Epithelial cell of prostate (primary cell): ENCODE data around the gene GNAI1.
"Not testable (repeated sequence)": the region's sequence is repeated elsewhere in the genome, so short reads cannot be mapped to it uniquely, and the experiment has no call there.

Experiments
- DNase-seq: peaks from one replicate; pipeline ENCODE4 v3.0.0-alpha.2; 2011; ENCODE audit warnings: low read depth, low spot score
- H3K27ac ChIP-seq: fragments of 450-650 bp; 2 replicates; pipeline ENCODE4 v1.5.1; 2017; ENCODE audit warnings: mild to moderate bottlenecking

GNAI1 gene

GRCh38 chr7:80154656-80155333 lies 20.2 kb downstream of the GNAI1 start:
- no peak for DNase-seq

GRCh38 chr7:80155374-80155773 lies 20.7 kb downstream of the GNAI1 start:
- no peak overlapping the region for H3K27ac ChIP-seq
- DNase-seq: no peak

More at GRCh38 chr7:80154656-80155333, 20.2 kb downstream of the GNAI1 start:
- H3K27ac ChIP-seq: no peak overlapping the region

DNA sequence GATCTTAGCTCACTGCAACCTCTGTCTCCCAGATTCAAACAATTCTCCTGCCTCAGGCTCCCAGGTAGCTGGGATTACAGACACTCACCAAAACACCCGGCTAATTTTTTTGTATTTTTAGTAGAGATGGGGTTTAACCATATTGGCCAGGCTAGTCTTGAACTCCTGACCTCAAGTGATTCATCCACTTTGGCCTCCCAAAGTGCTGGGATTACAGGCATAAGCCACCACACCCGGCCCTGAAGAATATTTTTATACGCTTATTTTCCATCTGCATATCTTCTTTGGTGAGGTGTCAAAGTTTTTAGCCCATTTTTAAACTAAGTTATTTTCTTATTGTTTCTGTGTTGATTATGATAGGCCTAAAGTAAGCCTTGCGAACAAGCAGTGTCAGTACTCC lies 23.1 kb downstream of the GNAI1 start:
- H3K27ac ChIP-seq, DNase-seq: not testable (repeated sequence)

DNA sequence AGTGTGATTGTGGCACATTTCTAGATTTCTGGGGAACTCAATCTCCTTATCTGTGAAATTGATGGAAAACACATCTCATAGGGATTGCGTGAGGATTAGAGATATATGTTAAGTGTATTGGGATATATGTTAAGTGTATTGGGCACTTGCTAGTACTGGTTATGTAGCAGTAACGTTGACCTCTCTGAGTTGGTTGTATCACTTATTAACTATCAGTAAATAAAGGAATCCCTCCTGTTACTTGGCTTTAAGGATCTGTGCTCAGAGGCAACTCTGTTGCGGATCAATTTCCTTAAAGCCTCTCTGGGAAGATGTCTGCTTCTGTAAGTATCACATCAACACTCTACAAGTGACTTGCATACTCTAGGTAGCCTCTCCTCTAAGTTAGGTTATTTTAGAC lies 25.2 kb downstream of the GNAI1 start:
- H3K27ac ChIP-seq: no peak overlapping the region
- DNase-seq: no peak

GRCh38 chr7:80161466-80161865 lies 26.8 kb downstream of the GNAI1 start:
- H3K27ac ChIP-seq: no peak overlapping the region
- DNase-seq: no peak

- no peak overlapping the region for H3K27ac ChIP-seq
- no peak for DNase-seq
Observed at GRCh38 chr7:80165177-80165576, 30.5 kb downstream of the GNAI1 start.

DNA sequence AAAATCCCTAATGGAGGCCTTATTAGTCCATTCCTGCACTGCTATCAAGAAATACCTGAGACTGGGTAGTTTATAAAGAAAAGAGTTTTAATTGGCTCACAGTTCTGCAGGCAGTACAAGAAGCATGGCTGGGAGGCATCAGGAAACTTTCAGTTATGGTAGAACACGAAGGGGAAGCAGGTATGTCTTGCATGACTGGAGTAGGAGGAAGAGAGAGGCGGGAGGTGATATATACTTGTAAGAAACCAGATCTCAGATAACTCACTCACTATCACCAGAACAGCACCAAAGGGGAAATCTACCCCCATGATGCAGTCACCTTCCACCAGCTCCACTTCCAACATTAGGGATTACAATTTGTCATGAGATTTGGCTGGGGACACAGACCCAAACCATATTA lies 35.8 kb downstream of the GNAI1 start:
- DNase-seq: no peak
- H3K27ac ChIP-seq: no peak overlapping the region

- DNase-seq: no peak
- no peak overlapping the region for H3K27ac ChIP-seq
Observed at GRCh38 chr7:80172387-80172786, 37.8 kb downstream of the GNAI1 start.

DNA sequence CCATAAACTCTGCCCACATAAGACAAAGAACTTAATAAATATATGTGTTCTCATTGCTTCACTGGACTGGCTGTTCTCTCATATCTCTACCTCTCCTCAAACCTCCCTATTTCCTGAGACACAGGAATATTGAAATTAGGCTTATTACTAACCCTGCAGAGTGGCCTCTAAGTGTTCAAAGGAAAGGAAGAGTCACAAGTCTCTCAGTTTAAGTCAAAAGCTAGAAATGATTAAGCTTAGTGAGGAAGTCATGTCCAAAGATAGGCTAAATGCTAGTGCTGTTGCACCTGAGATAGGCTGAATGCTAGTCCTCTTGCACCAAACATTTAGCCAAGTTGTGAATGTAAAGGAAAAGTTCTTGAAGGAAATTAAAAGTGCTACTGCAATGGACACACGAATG lies 41.1 kb downstream of the GNAI1 start:
- no peak overlapping the region for H3K27ac ChIP-seq
- DNase-seq: no peak

GRCh38 chr7:80181411-80181810 lies 46.8 kb downstream of the GNAI1 start:
- DNase-seq: no peak
- H3K27ac ChIP-seq: no peak overlapping the region

DNA sequence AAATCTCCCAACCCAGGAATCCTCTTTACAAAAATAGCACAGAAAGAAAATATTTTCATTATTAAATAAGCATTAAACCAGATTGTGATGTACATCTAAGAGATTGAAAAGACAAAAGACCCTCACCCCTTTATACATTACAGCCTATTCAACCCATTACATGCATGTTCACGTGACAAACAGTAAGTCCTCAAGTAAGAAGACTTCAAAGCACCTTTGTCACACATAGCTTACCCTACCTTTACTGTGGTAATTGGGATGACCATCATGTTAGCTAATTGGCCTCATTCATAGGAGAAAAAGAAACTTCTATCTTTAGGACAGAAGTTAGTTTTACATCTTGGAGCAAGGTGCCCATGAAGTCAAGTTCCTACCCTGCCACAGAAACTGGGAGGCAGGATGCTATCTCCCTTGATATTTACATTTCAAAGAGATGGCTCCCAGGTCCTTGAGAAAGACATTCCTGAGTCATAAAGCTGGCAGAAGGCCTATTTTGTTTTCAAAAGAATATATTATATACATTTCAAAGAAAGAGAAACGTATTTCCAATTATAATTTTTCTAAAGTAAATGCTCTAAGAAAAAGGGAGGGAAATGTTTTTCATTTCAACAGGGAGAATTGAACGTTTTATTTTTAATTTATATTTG lies 48.1 kb downstream of the GNAI1 start:
- no peak overlapping the region for H3K27ac ChIP-seq
- DNase-seq: no peak

GRCh38 chr7:80183351-80183750 lies 48.7 kb downstream of the GNAI1 start:
- no peak for DNase-seq

GRCh38 chr7:80183900-80184685 lies 49.5 kb downstream of the GNAI1 start:
- DNase-seq: no peak
- H3K27ac ChIP-seq: no peak overlapping the region

More at GRCh38 chr7:80183351-80183750, 48.7 kb downstream of the GNAI1 start:
- H3K27ac ChIP-seq: no peak overlapping the region

- H3K27ac ChIP-seq: no peak overlapping the region
- DNase-seq: no peak
Observed at GRCh38 chr7:80184693-80185092, 50.1 kb downstream of the GNAI1 start.

DNA sequence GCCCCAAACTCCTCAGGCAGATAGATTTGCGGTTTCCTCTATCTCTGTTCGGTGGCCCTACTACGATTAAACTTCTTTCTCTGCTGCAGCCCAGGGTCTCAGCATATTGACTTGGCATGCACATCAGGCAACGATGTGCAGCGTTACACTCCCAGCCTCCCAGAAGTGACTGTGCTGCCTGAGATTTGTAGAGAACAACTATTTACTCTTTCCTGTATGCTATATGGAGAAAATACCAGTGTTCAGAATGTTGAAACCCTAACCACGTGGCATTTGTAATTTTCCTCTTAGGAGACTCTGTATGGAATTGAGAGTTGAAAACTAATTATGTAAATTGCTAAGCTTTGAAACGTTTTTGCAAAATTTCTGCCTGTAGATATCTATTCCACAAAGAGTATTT lies 50.9 kb downstream of the GNAI1 start:
- H3K27ac ChIP-seq: no peak overlapping the region
- no peak for DNase-seq

DNA sequence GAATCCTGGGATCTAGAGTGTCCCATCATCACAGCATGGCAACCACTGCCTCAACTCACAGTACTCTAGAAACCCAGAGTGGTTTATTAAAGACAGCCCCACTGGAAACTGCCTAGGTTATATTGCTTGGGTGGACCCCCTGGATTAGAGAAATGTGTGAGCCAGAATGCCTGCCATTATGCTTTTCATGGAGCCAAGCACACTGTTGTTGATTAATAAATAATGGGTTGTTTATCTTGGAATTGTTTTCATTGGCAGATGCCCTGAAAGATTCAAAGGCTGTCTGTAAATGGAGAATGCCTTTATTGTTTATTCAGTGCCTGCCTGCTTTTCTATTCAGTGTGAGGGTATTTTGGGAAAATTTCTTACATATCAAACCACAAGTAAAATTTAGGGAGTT lies 52.1 kb downstream of the GNAI1 start:
- DNase-seq: no peak
- H3K27ac ChIP-seq: no peak overlapping the region

- no peak overlapping the region for H3K27ac ChIP-seq
Observed at GRCh38 chr7:80187279-80187678, 52.6 kb downstream of the GNAI1 start.

DNA sequence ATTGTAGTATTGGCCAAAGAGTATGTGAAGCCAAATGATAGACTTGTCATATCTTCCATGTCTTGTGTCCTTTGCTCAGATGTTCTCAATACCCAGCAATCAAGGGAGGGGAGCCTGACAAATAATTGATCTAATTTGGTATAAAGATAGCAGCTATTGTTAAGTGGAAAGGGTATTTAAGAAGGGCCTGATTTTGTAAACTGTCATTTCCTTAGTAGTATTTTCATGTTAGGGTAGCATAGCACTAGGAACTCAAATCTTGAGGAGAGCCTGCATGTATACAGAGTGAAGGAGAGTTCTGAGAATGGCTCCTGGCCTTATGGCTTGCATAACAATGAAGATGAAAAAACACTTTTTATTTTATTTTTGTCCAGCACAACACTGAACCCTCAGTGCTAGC lies 53.1 kb downstream of the GNAI1 start:
- DNase-seq: no peak
- no peak overlapping the region for H3K27ac ChIP-seq

More at GRCh38 chr7:80187279-80187678, 52.6 kb downstream of the GNAI1 start:
- no peak for DNase-seq

GRCh38 chr7:80189638-80190037 lies 55.0 kb downstream of the GNAI1 start:
- no peak overlapping the region for H3K27ac ChIP-seq
- no peak for DNase-seq

- H3K27ac ChIP-seq: no peak overlapping the region
- no peak for DNase-seq
Observed at GRCh38 chr7:80197627-80198026, 63.0 kb downstream of the GNAI1 start.

- no peak overlapping the region for H3K27ac ChIP-seq
- peak; percentile 18 for DNase-seq
Observed at GRCh38 chr7:80199051-80199450, 64.4 kb downstream of the GNAI1 start.
